ENCODE results near the gene PRR33.

Gene PRR33

GRCh38 chr11:1928470-1928890 lies 36.8 kb upstream of the PRR33 start:
- DNase-seq (ENCODE audit: low read depth in 1 of 2, low spot score in 1 of 2), result no peak

- DNase-seq (ENCODE audit: low read depth in 1 of 2, low spot score in 1 of 2), result no peak
Observed at GRCh38 chr11:1927848-1928469, 36.3 kb upstream of the PRR33 start.

- no peak for DNase-seq (ENCODE audit: low read depth in 1 of 2, low spot score in 1 of 2)
Observed at GRCh38 chr11:1927026-1927847, 35.5 kb upstream of the PRR33 start.

GRCh38 chr11:1926156-1927025 lies 34.7 kb upstream of the PRR33 start:
- no peak for DNase-seq (ENCODE audit: low read depth in 1 of 2, low spot score in 1 of 2)

GRCh38 chr11:1925373-1926155 lies 33.9 kb upstream of the PRR33 start:
- no peak for DNase-seq (ENCODE audit: low read depth in 1 of 2, low spot score in 1 of 2)

- no peak for DNase-seq (ENCODE audit: low read depth in 1 of 2, low spot score in 1 of 2)
Observed at GRCh38 chr11:1924646-1925372, 33.1 kb upstream of the PRR33 start.

- no peak for DNase-seq (ENCODE audit: low read depth in 1 of 2, low spot score in 1 of 2)
Observed at GRCh38 chr11:1924181-1924580, 32.5 kb upstream of the PRR33 start.

GRCh38 chr11:1923201-1923956 lies 31.7 kb upstream of the PRR33 start:
- no peak for DNase-seq (ENCODE audit: low read depth in 1 of 2, low spot score in 1 of 2)

- DNase-seq (ENCODE audit: low read depth in 1 of 2, low spot score in 1 of 2), result no peak
Observed at GRCh38 chr11:1922481-1923081, 30.9 kb upstream of the PRR33 start.

- DNase-seq (ENCODE audit: low read depth in 1 of 2, low spot score in 1 of 2), result no peak
Observed at GRCh38 chr11:1921574-1922141, 30.0 kb upstream of the PRR33 start.

- no peak for DNase-seq (ENCODE audit: low read depth in 1 of 2, low spot score in 1 of 2)
Observed at GRCh38 chr11:1920909-1921573, 29.3 kb upstream of the PRR33 start.

GRCh38 chr11:1920128-1920908 lies 28.6 kb upstream of the PRR33 start:
- no peak for DNase-seq (ENCODE audit: low read depth in 1 of 2, low spot score in 1 of 2)

- DNase-seq (ENCODE audit: low read depth in 1 of 2, low spot score in 1 of 2), result no peak
Observed at GRCh38 chr11:1919391-1920127, 27.9 kb upstream of the PRR33 start, which contains the start of gene TNNT3. Gene TNNT3 (plus strand): TSS chr11:1919703. CDS start chr11:1922875, 3,172 bp downstream.

- no peak for DNase-seq (ENCODE audit: low read depth in 1 of 2, low spot score in 1 of 2)
Observed at GRCh38 chr11:1918436-1919315, 27.0 kb upstream of the PRR33 start.

- no peak for DNase-seq (ENCODE audit: low read depth in 1 of 2, low spot score in 1 of 2)
Observed at GRCh38 chr11:1917523-1918435, 26.1 kb upstream of the PRR33 start.

All from stimulated activated CD4-positive, alpha-beta T cell treated with anti-CD3 and anti-CD28 coated beads, Interleukin-15, amount 100 ng/mL, for 1 hour (primary cell).